Heart left ventricle (tissue), 13 donors: Measurements from ENCODE around the gene SLC2A10.

Experiments used
- POLR2A ChIP-seq, 2 donors: fragments of 450-650 bp; IDR thresholded peaks; one replicate each; pipeline ENCODE4 v1.6.1; 2017; ENCODE audit warnings: antibody characterized with exemption in 2 of 2, mild to moderate bottlenecking in 2 of 2, moderate library complexity in 2 of 2
- TF ChIP-seq, protein P1 (sequence below), 12 donors: fragments of 200-600 bp; sonication (generic) in 4 of 12; IDR thresholded peaks; one replicate each; pipeline versions ENCODE4 v1.5.0 to v1.8.0; 2018 to 2022; ENCODE audit warnings: antibody characterized with exemption in 12 of 12, mild to moderate bottlenecking in 5 of 12
- donor health status: ischemic (EF 13 %, LVEDD 7.1; RV severe dilation, severe dysfunction).
- donor health status: DM: no; HTN: yes; CAD: no.
- donor health status: DM: no; HTN: no; CAD: no.
- donor health status: ischemic (EF 25% LVEDD 6.9; RV normal size, moderate dysfunction).
- donor health status: ischemic (EF 25% LVEDD 5.7; RV mildly dilated, moderate dysfunction).
- donor health status: ischemic (EF 35%, LVEDD 5.7; RV mildly dilated, moderate dysfunction).
- donor health status: nonischemic (EF 11% LVEDD 7.7; RV severe dilation, severe dysfunction).
- donor health status: DM: yes; HTN: yes; CAD: no.
- donor health status: PGD.
- donor health status: ischemic (EF 29% LVEDD 5.4; RV normal size, mild dysfunction).
- donor health status: nonischemic (EF 23%, LVEDD 6.1; RV moderate dilation, normal function).

DNA sequence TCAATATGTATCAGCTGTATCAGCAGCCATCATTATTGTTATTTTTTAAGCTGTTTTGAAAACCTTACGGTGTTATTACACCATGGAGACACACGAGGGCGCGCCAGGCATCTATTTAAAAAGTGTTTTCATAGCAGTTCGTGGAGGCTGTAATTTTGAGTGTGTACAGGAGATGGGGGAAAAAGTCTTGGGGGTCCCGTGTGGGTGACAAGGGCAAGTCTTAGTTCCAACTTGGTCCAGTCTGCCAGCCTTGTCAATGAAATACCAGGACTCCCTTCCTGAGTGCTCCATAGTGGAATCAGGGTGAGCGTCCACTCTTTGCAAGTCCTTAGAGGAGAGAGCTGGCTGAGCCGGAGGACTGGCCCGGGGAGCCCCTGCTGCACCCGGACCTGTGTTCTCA lies 43.3 kb downstream of the SLC2A10 start:
- TF ChIP-seq, protein P1, sequence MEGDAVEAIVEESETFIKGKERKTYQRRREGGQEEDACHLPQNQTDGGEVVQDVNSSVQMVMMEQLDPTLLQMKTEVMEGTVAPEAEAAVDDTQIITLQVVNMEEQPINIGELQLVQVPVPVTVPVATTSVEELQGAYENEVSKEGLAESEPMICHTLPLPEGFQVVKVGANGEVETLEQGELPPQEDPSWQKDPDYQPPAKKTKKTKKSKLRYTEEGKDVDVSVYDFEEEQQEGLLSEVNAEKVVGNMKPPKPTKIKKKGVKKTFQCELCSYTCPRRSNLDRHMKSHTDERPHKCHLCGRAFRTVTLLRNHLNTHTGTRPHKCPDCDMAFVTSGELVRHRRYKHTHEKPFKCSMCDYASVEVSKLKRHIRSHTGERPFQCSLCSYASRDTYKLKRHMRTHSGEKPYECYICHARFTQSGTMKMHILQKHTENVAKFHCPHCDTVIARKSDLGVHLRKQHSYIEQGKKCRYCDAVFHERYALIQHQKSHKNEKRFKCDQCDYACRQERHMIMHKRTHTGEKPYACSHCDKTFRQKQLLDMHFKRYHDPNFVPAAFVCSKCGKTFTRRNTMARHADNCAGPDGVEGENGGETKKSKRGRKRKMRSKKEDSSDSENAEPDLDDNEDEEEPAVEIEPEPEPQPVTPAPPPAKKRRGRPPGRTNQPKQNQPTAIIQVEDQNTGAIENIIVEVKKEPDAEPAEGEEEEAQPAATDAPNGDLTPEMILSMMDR (IDR thresholded peaks at IDR 0.05): peak; percentile 59 to 83 (median 71)
- no peak for TF ChIP-seq POLR2A (IDR thresholded peaks at IDR 0.05)
